Measurements from ENCODE around the gene MYH6.
A peak's percentile ranks its signal among the peaks of the same experiment; 100 is the strongest.
"Not testable (repeated sequence)": the region's sequence is repeated elsewhere in the genome, so short reads cannot be mapped to it uniquely, and the experiment has no call there.

The MYH6 gene

GRCh38 chr14:23407516-23408306 is at the start of gene MYH6:
Gene MYH6, minus strand, starts transcription at chr14:23408273. Its CDS starts 1,050 bp downstream, at chr14:23407223.
- no peak within 1 kb of the TSS for H3K4me3 ChIP-seq
- no peak within 1 kb of the TSS for H3K27ac ChIP-seq

- H3K4me3 ChIP-seq, H3K27ac ChIP-seq: not testable (repeated sequence)
Measured at GRCh38 chr14:23456883-23457586, 49.0 kb upstream of the MYH6 start.

- Histone ChIP-seq H3K4me3 (no peak overlapping the region), H3K27ac (peak overlapping the region in 1 of 21 experiments; percentile 17)
Measured at GRCh38 chr14:23454445-23454856, 46.4 kb upstream of the MYH6 start.

- Histone ChIP-seq H3K4me3 (no peak overlapping the region), H3K27ac (no peak overlapping the region)
Measured at GRCh38 chr14:23452237-23452636, 44.2 kb upstream of the MYH6 start.

GRCh38 chr14:23450379-23450778 is 42.3 kb upstream of the MYH6 start:
- H3K27ac ChIP-seq: no peak overlapping the region
- H3K4me3 ChIP-seq: no peak overlapping the region

GRCh38 chr14:23449314-23449713 is 41.2 kb upstream of the MYH6 start:
- Histone ChIP-seq H3K27ac (no peak overlapping the region), H3K4me3 (no peak overlapping the region)

- peak overlapping the region in 1 of 21 experiments; percentile 22 for H3K27ac ChIP-seq
Measured at GRCh38 chr14:23447361-23448350, 39.6 kb upstream of the MYH6 start.

GRCh38 chr14:23446291-23446851 is 38.3 kb upstream of the MYH6 start:
- Histone ChIP-seq H3K27ac (peak overlapping the region in 4 of 21 experiments; percentile 14 to 22 (median 18)), H3K4me3 (no peak overlapping the region)

More at GRCh38 chr14:23447361-23448350, 39.6 kb upstream of the MYH6 start:
- H3K4me3 ChIP-seq: no peak overlapping the region

- Histone ChIP-seq H3K27ac (peak overlapping the region in 1 of 21 experiments; percentile 18), H3K4me3 (no peak overlapping the region)
Measured at GRCh38 chr14:23445773-23446172, 37.7 kb upstream of the MYH6 start.

GRCh38 chr14:23444314-23444713 is 36.2 kb upstream of the MYH6 start:
- no peak overlapping the region for H3K27ac ChIP-seq
- H3K4me3 ChIP-seq: no peak overlapping the region

- Histone ChIP-seq H3K4me3 (no peak overlapping the region), H3K27ac (no peak overlapping the region)
Measured at GRCh38 chr14:23443881-23444280, 35.8 kb upstream of the MYH6 start.

GRCh38 chr14:23443411-23443812 is 35.3 kb upstream of the MYH6 start:
- no peak overlapping the region for H3K4me3 ChIP-seq
- H3K27ac ChIP-seq: no peak overlapping the region

- H3K4me3 ChIP-seq: no peak overlapping the region
- H3K27ac ChIP-seq: no peak overlapping the region
Measured at GRCh38 chr14:23442721-23443356, 34.8 kb upstream of the MYH6 start.

- no peak overlapping the region for H3K27ac ChIP-seq
- no peak overlapping the region for H3K4me3 ChIP-seq
Measured at GRCh38 chr14:23441076-23441475, 33.0 kb upstream of the MYH6 start.

GRCh38 chr14:23439107-23439835 is 31.2 kb upstream of the MYH6 start:
- no peak overlapping the region for H3K27ac ChIP-seq
- H3K4me3 ChIP-seq: no peak overlapping the region

GRCh38 chr14:23438101-23438971 is 30.3 kb upstream of the MYH6 start:
- Histone ChIP-seq H3K4me3 (no peak overlapping the region), H3K27ac (no peak overlapping the region)

Measured in skin epidermis (tissue), 12 donors.